Sigmoid colon (tissue), 7 donors: ENCODE results near the gene ADAM33. TPM values are rescaled to one million over a fixed set of nuclear protein-coding genes. Genes with fewer than 3 reads are reported as not detected.

Experiments
- DNase-seq: peaks from one replicate; pipeline ENCODE4 v3.0.0-alpha.2; 2019
- H3K27ac ChIP-seq, 4 donors: fragments of 200-600 bp; sonication (generic); one replicate each; pipeline ENCODE4 v1.5.1; 2016 to 2019; ENCODE audit warnings: mild to moderate bottlenecking in 1 of 4
- H3K27me3 ChIP-seq, 3 donors: fragments of 200-600 bp; sonication (generic); one replicate each; pipeline ENCODE4 v1.5.1; 2019; ENCODE audit warnings: mild to moderate bottlenecking in 1 of 3
- H3K36me3 ChIP-seq, 4 donors: fragments of 200-600 bp; sonication (generic); one replicate each; pipeline ENCODE4 v1.5.1; 2016 to 2019
- H3K4me1 ChIP-seq, 4 donors: fragments of 200-600 bp; sonication (generic); one replicate each; pipeline ENCODE4 v1.5.1; 2017 to 2019
- H3K4me3 ChIP-seq, 4 donors: fragments of 200-600 bp; sonication (generic); one replicate each; pipeline ENCODE4 v1.5.1; 2017 to 2019; ENCODE audit warnings: mild to moderate bottlenecking in 2 of 4, moderate library complexity in 1 of 4
- H3K9me3 ChIP-seq, 4 donors: fragments of 200-600 bp in 3 of 4; sonication (generic) in 3 of 4; one replicate each; pipeline versions ENCODE4 v1.5.1 to v1.6.1; 2013 to 2019
- EP300 ChIP-seq, 4 donors: sonication (generic); formaldehyde crosslinking; IDR thresholded peaks; one replicate each; pipeline ENCODE4 v1.6.1; 2017; ENCODE audit warnings: antibody characterized with exemption in 4 of 4
- POLR2A ChIP-seq, 2 donors: fragments of 450-650 bp; IDR thresholded peaks; one replicate each; pipeline ENCODE4 v1.6.1; 2016; ENCODE audit warnings: antibody characterized with exemption in 2 of 2, mild to moderate bottlenecking in 2 of 2, moderate library complexity in 2 of 2
- POLR2AphosphoS5 ChIP-seq, 4 donors: sonication (generic); formaldehyde crosslinking; IDR thresholded peaks; one replicate each; pipeline ENCODE4 v1.6.1; 2017; ENCODE audit warnings: antibody characterized with exemption in 4 of 4
- WGBS, 2 donors: extraction: QIAGEN DNeasy Blood & Tissue Kit; methylation state at CpG; one replicate each; pipeline ENCODE4 v1.1.7; 2013; 5-methylcytosine and 5-hydroxymethylcytosine counted together
- intact Hi-C: fragments of 100-400 bp; cut with DNase I; formaldehyde crosslinking; loops from one replicate; pipeline ENCODE4 v1.15.1; 2023
- polyA plus RNA-seq, 3 donors: library from polyadenylated mRNA; stranded (reverse); fragments of 200-250 nt; gene quantifications; one replicate each; pipeline ENCODE4 v1.2.3, GENCODE V29; 2013
- total RNA-seq, 4 donors: library from RNA; depleted of rRNA; stranded (reverse); fragments of >200 nt; gene quantifications; one replicate each; pipeline ENCODE4 v1.1.0, GENCODE V29; 2016
- TF ChIP-seq, protein P1 (sequence below), 4 experiments: fragments of 450-650 bp in 3 of 4; fragments of 200-600 bp in 1 of 4; IDR thresholded peaks; one replicate each; pipeline ENCODE4 v1.5.1; 2016 to 2019; ENCODE audit warnings: antibody characterized with exemption in 4 of 4, mild to moderate bottlenecking in 3 of 4, moderate library complexity in 2 of 4
- donor health status: healthy with polysubstance abuse.
- donor health status: Bipolar disorder and iron deficiency.
- donor health status: healthy.

ADAM33 gene
- total and polyA plus RNA-seq, 7 donors: 0.69 to 484 (median 49.9) TPM

DNA sequence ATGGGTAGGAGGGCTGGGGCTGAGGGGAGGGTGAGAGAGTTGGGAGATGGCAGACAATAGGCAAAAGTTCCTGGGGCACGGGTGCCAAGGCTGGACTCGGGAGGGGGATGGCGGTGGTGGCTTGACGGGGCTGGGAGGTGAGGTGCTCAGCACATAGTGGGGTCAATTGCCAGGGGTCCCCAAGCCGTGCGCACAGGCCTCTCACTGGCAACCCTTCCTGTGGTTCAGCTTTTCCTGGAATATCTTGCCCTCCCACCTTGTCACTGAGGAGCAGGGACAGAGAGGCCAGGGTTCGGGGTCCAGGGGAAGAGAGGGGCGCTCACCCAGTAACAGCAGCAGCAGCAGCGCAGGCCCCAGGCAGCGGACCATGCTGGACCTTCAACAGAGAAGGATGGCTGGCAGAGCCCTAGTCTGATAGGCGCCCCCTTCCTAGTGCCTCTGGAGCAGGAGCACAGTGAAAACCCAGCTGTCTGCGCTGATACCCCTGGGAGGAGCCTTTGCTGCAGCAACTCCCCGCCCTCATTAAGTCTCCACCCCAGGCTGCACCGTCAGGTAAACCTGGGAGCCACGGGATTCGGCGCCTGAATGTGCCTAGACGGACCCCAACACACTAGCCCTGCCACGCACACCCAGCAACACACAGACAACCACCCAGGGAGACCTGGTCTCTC, 18.6 kb downstream of the ADAM33 start, which contains the start of gene GFRA4:
GFRA4 (minus strand) TSS at position 369 of the 671 bp plus-strand sequence; CDS start at position 369, 0 bp downstream.
- peaks cover 0 to 21% (median 18%) of the 10 kb centered on the region in 4 donors for H3K4me1 ChIP-seq
- no peaks in the 10 kb centered on the region for H3K9me3 ChIP-seq
- TF ChIP-seq POLR2AphosphoS5 (IDR thresholded peaks at IDR 0.05): no peak
- no peak for TF ChIP-seq EP300 (IDR thresholded peaks at IDR 0.05)
- TF ChIP-seq POLR2A (IDR thresholded peaks at IDR 0.05): no peak
- TF ChIP-seq, protein P1, sequence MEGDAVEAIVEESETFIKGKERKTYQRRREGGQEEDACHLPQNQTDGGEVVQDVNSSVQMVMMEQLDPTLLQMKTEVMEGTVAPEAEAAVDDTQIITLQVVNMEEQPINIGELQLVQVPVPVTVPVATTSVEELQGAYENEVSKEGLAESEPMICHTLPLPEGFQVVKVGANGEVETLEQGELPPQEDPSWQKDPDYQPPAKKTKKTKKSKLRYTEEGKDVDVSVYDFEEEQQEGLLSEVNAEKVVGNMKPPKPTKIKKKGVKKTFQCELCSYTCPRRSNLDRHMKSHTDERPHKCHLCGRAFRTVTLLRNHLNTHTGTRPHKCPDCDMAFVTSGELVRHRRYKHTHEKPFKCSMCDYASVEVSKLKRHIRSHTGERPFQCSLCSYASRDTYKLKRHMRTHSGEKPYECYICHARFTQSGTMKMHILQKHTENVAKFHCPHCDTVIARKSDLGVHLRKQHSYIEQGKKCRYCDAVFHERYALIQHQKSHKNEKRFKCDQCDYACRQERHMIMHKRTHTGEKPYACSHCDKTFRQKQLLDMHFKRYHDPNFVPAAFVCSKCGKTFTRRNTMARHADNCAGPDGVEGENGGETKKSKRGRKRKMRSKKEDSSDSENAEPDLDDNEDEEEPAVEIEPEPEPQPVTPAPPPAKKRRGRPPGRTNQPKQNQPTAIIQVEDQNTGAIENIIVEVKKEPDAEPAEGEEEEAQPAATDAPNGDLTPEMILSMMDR (IDR thresholded peaks at IDR 0.05): no peak
- no peak within 1 kb of the TSS for H3K4me3 ChIP-seq
- intact Hi-C loops: no loop called here
- no peak within 1 kb of the TSS for H3K27ac ChIP-seq
- 61 to 76% methylated on average over 19 of the region's 19 CpGs for WGBS, 2 donors
- peaks cover 0 to 2% (median 0%) of the 10 kb centered on the region in 4 donors for H3K36me3 ChIP-seq
- peak; percentile 60 for DNase-seq
- peaks cover 13 to 38% (median 25%) of the 10 kb centered on the region in 3 donors for H3K27me3 ChIP-seq

DNA sequence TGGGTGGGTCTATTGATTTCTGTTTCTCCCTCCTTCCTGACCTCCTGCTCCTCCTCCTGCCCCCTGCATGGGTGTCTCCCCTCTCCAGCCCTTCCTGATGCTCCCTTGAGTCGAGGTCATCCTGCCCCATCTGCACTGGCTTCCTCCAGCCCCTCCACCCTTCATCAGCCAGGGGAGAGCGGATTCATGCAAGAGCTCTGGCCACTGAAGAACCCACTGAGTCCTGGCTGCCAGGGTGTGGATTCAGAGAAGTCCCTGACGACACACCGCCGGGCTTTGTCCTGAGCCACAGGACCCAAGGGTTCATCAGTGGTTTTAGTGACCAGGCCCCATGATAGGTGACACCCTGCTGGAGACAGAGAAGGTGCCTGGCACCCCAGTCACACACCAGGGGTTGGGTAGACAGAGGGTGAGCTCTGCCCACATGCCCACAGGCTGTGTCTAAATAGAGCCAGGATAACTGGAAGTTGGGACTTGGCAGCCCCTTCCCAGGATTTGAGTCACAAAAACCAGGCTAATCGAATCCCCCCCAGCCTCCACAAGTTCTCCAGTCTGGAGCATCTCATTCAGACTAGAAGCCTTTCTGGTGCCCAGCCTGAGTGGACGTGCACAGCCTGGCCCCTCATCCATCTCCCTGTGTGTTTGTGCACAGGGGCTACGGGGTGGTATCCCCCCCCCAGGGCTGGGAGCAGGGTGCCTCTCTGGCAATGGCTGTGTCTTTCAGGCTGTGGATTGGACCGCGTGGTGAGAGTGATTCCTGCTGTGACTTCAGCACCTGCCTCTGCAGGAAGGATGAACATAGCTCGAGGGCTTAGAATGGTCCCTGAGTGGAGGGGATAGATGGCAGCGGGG, 19.8 kb downstream of the ADAM33 start:
- H3K9me3 ChIP-seq: no peaks in the 10 kb centered on the region
- peaks cover 13 to 38% (median 25%) of the 10 kb centered on the region in 3 donors for H3K27me3 ChIP-seq
- H3K4me3 ChIP-seq: no peak overlapping the region
- WGBS, 2 donors: 67 to 74% methylated on average over 12 of the region's 12 CpGs
- intact Hi-C loops: no loop called here
- no peak overlapping the region for H3K27ac ChIP-seq
- H3K36me3 ChIP-seq: no peaks in the 10 kb centered on the region
- peaks cover 0 to 21% (median 18%) of the 10 kb centered on the region in 4 donors for H3K4me1 ChIP-seq
- DNase-seq: peak; percentile 61
- TF ChIP-seq, protein P1 (IDR thresholded peaks at IDR 0.05): no peak
- TF ChIP-seq POLR2A (IDR thresholded peaks at IDR 0.05) (no peak), EP300 (IDR thresholded peaks at IDR 0.05) (no peak), POLR2AphosphoS5 (IDR thresholded peaks at IDR 0.05) (no peak)

- TF ChIP-seq POLR2AphosphoS5 (IDR thresholded peaks at IDR 0.05) (no peak), POLR2A (IDR thresholded peaks at IDR 0.05) (no peak), EP300 (IDR thresholded peaks at IDR 0.05) (no peak)
- TF ChIP-seq, protein P1 (IDR thresholded peaks at IDR 0.05): no peak
- peaks cover 13 to 38% (median 25%) of the 10 kb centered on the region in 3 donors for H3K27me3 ChIP-seq
- peak; percentile 52 for DNase-seq
Observed at GRCh38 chr20:3661060-3661813, 20.6 kb downstream of the ADAM33 start.

DNA sequence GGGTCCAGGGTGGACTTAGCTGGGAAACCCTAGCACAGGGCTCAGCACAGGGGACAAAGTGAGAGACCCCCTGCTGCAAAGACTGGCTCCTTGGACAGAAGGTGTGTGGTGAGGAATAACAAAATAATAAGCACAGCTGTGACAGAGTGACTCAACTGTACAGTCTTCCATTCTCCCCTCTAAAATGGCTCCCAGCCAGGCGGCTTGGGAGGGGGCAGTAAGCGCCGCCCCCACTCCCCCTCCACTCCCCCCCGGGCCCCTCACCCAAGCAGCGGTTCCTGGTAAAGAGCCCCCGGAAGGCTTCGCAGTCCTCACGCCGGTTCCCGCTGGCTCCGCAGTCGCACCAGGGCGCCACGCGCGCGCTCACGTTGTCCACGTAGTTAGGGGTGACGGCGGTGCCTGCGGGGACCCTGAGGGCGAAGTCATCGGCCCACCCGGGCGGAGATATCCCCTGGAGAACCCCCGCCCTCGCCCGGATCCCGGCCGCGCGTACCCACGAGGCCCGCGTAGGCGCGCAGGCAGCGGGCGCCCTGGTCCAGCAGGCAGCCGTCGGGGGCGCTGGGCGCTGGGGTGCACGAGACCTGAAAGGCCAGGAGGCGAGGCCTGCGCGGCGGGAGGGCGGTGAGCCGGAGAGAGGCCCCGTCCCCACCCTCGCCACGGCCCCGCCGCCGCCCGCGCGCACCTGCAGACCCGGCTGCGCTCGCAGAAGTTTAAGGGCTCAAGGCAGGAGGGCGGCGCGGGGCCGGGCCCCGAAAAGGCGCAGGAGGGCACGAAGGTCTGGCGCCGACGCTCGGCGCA, 21.3 kb downstream of the ADAM33 start:
- peaks cover 0 to 13% (median 12%) of the 10 kb centered on the region in 4 donors for H3K4me1 ChIP-seq
- intact Hi-C loops: no loop called here
- WGBS, 2 donors: 6 to 10% methylated on average over 75 of the region's 75 CpGs
- peak overlapping the region in 3 of 4 donors; percentile 16 to 41 (median 36) for H3K4me3 ChIP-seq
- no peak overlapping the region for H3K27ac ChIP-seq
- H3K36me3 ChIP-seq: no peaks in the 10 kb centered on the region
- peaks cover 13 to 38% (median 25%) of the 10 kb centered on the region in 3 donors for H3K27me3 ChIP-seq
- no peaks in the 10 kb centered on the region for H3K9me3 ChIP-seq
- TF ChIP-seq, protein P1 (IDR thresholded peaks at IDR 0.05): no peak
- TF ChIP-seq POLR2AphosphoS5 (IDR thresholded peaks at IDR 0.05) (no peak), POLR2A (IDR thresholded peaks at IDR 0.05) (no peak), EP300 (IDR thresholded peaks at IDR 0.05) (no peak)
- peak; percentile 48 for DNase-seq

More at GRCh38 chr20:3661060-3661813, 20.6 kb downstream of the ADAM33 start:
- Histone ChIP-seq H3K4me3 (peak overlapping the region in 3 of 4 donors; percentile 16 to 41 (median 36)), H3K9me3 (no peaks in the 10 kb centered on the region), H3K36me3 (no peaks in the 10 kb centered on the region), H3K4me1 (peaks cover 0 to 17% (median 15%) of the 10 kb centered on the region in 4 donors), H3K27ac (no peak overlapping the region)
- whole genome bisulfite sequencing, 2 donors: 15 to 17% methylated on average over 60 of the region's 60 CpGs
- intact Hi-C loops: no loop called here
